NCI-H128 (cell line): ENCODE measurements around the gene CNIH1.

Experiments used
- DNase-seq: peaks from one replicate; lab custom pipeline; 2025; ENCODE audit not compliant: unreplicated experiment; lab: John Stamatoyannopoulos, UW

The CNIH1 gene

DNA sequence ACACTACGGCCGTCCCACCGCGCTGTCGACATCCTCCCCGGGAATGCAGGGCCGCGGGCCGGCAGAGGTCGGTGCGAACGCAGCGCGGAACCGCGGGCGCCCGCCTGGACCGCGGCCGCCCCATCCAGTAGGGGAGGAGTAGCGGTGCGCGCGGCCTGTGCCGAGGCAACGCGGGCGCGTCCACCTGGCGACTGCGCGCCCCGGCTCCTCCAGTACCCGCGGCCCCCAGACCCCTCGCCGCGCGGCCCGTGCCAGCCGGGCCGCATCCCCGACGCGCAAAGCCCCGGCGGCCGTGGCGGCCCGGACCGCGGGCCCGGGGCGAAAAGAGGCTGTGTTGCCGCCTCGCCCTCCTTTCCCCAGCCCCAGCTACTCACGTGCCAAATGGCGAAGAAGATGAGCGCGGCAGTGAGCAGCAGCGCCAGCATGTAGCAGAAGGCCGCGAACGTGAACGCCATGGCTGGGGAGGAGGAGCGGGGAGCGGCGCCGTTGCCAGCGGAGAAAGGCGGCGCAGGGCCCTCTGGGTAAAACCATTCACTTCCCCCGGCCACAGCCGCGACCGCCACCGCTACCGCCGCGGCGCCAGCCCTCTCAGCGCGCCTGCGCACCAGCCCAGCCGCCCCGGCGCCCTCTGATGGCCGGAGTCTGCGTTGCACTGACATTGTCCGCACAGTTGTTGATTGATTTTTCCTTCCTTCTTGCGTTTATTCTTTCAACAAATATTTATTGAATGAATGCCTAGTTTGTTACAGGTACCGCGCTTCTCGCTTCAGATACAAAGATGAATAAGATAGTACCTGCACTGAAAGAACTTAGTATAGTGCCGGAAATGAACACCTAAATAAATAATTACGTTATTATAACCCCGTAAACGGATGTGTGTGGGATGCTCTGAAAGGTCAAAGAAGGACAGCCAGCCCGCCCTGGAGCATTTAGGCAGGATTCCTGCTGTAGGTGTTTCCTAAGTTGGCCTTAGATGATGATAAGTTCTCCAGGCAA lies at the start of gene CNIH1:
Gene CNIH1, minus strand, starts transcription at position 502 of the 996 bp plus-strand sequence. Its CDS starts 47 bp downstream, at position 455.
- DNase-seq, result peak; percentile 86

DNA sequence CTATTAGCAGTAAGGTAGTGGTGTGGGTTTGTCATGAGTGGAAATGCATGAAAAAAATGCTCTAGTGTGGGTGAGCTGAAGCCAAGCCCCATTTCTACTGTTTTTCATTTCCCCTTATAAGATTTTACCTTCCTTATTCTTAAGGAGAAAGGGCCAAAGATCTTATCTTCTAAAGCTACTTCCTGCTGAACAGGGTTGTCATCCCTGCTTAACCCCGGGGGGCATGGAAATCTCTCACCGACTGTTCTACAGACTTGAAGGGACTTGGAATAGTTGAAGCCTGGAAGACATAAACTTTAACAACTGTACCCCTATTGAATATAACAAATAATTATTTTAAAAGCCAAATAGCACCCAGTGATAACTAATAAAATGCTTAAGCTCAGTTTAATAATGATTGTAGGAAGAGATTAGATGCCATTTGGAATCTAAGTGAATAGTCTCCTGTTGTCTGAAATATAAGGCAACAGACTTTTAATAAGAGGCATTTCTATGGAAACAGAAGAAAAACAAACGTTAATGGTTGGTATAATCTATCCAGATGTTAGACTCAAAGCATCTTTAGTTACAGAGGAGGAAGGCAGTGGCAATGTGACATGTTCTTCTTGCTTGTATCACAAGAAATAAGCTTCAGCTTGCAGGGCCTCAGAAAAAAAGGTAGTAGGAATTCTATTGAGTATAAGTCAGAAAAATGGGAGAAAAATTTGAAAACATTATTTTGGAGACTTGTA lies 49.4 kb upstream of the CNIH1 start:
- no peak for DNase-seq

DNA sequence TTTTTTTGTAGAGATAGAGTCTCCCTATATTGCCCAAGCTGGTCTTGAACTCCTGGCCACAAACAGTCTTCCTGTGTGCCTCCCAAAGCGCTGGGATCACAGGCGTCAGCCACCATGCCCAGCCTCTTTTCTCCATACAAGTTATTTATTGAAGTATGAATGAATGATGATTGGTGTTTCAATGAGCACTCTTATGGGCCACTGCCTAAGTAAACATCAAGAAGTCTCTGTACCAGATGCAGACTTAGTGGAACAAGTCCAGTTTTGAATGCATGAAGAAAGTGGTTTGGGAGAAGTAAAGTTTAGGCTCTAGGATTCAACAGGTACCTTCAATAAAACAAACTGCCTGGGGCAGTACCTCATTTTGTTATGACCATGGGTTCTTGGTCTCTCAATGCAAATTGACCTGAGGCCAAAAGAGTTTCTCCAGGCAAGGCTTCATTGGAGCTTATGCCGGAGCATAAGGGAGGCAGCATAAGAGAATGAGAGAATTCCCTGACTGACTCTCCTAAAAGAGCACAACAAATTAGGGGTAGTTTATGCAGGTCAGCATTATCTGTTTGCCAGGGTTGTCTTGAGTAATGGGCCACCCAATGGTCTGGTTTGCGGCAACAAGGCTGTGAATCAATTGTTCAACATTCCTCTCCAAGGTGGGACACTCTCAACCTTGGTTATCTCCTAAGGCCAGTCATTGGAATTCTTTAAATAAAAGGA lies 48.7 kb upstream of the CNIH1 start:
- no peak for DNase-seq

DNA sequence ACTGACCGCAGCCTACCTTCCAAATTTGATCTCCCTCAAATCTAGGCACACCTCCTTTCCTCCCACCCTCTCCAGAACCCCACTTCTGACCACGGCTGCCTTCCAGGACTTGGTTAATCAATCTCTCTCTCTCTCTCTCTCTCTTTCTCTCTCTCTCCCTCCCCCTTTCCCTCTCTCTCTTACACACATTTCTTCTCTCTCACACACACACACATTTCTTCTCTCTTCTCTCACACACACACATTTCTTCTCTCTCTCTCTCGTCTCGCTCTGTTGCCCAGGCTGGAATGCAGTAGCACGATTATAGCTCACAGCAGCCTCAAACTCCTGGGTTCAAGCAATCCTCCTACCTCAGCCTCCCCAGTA lies 48.1 kb upstream of the CNIH1 start:
- DNase-seq, result no peak

DNA sequence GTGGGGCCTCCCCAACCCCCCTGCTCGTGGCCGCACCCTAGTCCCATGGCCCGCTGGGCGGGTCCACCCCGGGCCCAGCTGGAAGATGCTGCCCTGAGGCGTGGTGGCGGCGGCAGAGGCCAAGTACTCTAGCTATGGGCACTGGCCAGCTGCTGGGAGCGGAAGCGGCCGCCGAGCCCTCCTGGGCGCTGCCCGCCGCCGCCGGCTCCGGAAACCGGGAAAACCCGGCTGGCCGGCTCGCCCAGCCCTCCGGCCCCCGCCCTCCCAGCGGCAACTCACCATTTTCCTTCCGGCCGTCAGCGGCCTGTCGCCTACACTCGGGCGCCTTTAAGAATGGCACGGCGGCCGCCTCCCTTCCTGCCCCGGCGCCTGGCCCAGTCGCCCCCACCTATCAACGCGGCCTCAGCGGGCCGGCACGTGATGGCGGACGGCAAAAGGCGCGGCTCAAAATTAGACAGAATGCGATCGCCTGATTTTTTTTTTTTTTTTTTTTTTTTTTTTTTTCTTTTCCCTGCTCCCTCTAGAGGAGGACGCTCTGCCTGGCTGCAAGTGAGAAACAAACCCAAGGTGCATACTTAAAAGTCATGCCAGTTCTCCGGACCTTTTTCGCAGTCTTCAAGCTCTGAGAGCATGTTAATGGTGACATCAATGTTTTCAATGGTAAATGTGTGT lies 47.6 kb upstream of the CNIH1 start, which contains the start of gene GMFB:
Gene GMFB, minus strand, starts transcription at position 335 of the 672 bp plus-strand sequence. Its CDS starts 53 bp downstream, at position 282.
- DNase-seq, result peak; percentile 63

DNA sequence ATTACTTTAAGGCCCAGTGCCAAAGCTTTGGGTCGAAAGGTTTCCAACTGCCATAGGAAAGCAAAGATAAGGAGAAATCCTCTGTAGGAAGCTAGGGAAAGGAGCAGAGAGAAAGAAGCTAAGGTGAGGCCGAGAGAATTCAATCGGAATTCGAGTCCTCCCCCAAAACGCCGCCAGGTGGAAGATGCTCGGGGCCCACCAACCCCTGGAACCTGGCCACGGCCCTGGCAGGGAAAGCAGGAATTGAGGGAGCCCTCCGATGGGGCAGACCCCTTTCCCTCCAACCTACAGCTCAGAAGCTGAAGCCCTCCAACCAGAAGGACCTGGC lies 47.1 kb upstream of the CNIH1 start:
- no peak for DNase-seq

DNA sequence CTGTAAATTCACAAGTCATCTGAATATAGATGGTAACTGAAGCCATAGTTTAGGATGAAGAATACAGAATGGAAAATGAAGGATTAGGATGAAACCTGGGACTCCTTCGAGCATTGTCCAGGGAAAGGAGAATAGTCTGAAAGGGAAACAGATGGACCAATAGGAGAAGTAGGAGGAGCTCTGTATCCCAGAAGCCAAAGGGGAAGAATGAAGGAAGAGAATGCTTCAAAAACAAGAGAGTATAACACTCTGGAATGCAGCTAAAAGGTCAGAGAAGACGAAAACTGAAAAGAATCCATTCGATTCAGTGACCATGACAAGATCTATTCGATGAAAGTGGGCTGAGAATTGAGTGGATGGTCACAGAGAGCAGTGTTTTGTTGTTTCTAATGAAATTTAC lies 46.6 kb upstream of the CNIH1 start:
- no peak for DNase-seq

DNA sequence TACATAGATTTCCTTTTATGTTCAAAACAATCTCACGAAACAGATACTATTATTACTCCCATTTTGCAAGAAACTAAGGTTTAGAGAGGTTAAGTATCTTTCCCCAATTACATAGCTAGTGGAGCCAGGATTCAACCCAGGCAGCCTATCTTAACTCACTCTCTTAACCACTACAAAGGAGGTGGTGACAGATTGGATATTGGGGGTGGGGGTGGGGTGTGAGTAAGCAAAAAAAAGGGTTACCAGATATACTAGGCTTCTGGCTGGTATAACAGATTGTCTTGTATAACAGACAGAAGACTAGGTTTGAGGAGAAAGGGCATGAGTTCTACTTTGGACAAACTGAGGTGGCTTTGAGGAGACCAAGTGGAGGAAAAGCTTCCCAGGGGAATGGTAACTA lies 45.5 kb upstream of the CNIH1 start:
- no peak for DNase-seq

DNA sequence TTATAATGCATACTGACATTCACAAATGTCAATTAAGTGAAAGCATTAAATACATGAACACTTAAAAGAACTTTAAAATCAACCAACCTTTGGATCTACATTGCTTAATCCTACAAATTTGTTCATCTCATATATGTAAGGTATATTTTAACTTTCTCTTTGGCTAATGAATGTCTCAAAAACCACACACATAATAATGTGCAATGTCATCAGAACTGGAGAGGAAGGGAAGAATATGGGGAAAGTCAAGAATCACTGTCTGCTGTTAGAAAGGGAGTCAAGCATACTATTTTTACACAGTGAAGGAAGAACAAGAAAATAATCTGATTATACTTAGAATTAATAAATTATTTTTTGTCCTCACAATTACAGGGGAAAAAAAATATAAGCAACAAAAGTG lies 42.7 kb upstream of the CNIH1 start:
- no peak for DNase-seq

DNA sequence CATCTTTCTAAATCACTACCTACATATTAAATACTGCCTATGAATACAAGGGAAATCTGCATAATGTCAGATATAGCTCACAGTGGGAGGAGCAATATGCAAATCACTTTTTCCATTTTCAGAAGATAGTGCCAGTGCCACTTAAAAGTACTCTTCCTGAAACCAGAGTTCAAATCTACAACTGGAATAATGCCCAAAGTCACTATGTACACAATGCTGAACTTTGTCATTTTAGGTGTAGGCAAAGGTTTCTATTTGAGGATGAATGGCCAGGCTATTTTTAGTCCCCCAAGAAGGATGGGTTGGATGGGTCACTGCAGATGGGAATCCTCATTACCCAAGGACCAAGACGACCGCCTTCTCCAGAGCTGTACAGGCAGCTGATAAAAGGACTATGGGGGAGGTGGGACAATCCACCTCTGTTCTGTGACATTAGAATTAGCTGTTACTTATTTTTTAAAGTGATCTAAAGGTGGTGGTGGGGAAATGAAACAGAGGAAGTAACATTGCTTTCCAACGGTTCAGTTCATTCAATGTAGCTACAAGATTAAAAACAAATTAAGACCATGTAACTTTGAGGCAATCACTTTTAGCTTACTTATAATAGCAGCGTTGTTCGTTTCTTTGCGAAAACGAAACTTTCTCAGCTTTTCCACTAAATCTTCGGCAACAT lies 42.0 kb upstream of the CNIH1 start:
- DNase-seq, result no peak

DNA sequence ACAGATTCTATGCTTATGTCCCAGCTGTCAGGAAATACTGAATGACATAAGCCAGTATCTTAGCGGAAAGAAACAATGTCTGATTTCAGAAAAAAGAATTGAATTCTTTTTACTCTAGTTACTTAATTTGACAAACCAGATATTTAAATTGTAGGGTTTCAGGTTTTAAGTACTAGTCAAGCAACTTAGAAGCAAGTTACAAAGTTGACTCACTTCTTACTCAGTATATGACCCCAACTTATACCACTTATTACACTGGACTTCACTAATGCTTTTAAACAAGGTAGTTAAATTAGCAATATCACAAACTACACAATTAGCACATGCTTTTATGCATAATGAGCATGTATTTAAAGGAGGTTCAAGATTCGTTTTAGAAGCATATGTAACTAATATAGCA lies 40.5 kb upstream of the CNIH1 start:
- no peak for DNase-seq

DNA sequence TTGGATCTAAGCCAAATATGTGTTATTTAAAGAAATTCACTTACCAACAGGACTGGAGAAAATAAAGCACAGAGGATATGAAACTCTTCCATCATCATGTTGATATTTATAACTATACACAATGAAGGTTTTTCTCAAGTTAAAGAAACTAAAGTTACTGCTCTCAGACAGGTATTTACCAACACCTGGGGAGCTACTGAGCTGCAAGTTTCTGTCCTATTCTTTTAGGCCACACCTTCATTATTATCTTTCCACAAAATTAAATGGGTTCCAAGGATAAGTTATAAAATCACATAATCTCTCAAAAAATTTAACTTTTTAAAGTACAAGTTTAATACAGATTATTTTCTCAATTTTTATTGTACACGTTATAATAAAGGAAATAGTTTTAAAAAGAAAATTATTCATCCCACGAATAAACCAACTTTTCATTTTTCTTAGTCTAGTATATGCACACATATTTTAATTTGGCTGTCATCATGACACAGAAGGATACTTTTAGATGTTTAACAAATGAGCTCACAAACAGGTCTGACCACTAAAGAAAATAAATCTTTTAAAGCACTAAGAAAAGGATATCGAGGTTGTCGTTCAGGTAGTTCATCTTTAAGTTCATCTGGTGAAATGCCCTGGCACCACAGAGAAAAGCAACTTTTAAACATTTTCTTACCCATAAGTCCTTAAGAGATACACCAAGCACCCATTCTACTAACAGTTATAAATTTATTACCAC lies 39.8 kb upstream of the CNIH1 start:
- no peak for DNase-seq

DNA sequence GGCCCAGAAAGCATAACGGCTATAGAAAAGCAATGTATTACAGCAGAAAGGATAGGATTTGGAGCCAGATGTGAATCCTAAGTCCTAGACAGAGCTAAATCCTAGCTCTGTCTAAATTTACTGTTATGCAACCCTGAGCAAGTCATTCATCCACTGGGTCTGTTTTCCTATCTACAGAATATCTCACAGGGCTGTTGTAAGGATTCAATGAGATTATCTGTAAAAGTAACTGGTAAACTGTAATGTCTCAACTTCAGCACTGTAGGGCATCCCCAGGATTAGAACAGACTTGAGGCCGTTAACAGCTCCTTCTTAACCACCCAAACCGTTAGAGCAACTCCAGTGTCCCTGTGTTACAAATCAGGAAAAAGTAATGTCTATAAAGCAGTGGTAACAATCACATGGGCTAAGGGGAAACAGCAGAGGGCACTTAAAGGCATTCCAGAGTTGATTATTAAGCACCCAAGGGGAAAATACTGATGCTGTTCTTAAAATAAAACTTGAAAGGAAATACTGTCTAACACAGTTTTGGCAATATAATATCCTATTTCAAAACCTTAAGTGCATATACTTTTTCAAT lies 37.6 kb upstream of the CNIH1 start:
- DNase-seq, result no peak

DNA sequence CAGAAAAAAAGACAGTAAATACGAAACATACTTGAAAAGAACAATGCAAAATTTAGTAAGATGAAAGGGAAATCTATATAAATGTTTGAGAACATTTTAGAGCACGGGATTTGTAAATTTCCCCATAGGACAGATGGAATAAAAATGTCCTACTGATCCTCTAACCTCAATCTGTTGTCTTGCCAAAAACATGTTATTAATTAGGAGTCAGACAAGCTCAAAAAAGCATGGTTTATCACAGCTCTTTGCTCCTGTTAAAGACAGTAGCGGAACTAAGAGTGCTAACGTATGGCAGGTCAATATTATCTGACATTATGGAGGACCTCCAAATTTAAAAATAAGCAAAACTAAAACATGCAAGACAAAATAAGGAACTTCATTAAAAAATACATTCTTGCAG lies 34.7 kb upstream of the CNIH1 start:
- no peak for DNase-seq

DNA sequence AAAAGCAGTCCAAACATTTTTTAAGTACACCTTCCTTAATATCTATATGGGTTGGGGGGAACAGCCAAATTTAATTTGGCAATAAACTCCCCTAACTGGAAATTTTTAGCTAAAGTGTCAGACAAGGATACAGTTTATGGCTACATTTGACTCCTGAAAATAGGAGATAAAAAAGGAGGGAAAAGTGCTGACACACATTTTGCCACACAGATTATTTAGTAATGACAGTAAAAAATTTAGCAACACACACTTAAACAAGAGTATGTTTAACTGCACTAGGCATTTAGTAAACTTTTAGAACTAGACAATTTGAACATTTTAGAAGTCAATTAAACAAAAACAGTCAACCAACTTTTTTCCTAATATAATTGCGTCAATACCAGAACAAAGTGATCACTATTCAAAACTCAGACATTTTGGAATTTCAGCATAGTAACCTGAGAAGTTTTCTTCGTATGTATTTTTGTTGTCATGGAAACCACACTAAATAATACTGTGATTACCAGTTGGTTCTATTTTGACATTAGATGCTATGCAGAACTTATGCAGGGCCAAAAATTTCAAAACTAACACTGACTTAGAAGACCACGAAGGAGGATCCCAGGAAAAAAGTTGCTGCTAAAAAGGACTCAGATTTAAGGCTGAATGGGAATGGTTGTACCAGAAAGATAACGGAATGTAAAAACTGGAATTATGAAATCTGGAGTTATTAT lies 34.2 kb upstream of the CNIH1 start:
- DNase-seq, result no peak

DNA sequence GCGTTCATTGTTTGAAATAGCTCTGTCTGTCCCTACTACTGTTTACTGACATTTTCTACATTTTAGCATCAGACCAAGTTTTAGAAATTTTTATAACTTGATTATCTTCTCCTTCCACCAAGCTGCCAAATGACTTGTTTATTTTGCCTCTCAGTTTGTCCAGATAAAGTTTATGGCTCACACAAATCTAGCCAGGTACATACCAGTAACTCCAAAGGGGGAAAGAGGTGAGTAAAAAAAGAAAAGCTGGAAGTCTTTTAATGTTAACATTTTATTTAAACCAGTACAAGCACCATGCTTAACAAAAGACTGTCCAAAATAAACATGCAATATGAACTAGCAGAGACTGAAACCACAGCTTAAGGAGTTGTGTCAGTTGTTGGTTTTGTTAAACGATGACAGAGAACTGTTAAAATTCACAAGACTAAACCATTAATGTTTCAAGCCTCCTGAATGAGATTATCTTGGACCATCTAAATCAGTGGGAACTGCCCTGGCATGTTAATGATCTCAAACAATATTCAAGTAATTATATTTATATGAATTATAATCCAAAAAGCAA lies 33.1 kb upstream of the CNIH1 start:
- no peak for DNase-seq

DNA sequence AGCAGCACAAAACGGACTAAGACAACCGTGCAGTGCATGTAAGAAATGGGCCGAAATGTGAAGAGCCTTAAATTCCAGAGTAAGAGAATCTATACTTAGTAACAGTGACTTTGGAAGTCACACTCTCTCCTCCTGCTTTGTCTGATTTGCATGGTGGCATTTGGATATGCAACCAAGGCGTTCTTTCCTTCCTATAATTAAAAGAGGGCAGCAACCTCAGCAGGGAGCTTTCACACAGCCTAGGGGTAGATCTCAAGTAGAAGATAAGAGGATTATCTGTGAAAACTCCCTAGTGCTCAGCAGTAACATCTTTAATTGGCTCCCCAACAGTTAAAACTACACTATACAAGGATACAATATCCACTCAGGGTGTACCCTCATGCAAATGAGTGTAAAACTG lies 31.1 kb upstream of the CNIH1 start:
- DNase-seq, result no peak

DNA sequence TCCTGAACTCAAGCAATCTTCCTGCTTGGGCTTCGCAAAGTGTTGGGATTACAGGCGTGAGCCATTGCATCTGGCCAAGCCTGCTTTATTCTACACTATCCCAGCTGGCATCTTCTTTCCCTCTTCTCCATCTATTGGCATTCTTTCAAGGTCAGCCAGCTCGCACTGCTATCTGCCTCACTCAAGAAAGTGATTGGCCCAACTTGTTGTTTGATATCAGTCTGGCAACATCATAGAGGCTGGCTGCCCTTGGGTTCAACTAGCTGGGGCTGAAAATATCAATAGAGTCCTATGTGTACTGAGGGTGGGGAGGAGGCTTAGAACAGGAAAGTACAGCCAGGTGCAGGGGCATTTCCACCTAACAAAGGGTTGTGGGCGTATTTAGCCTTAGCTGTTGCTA lies 30.5 kb upstream of the CNIH1 start:
- DNase-seq, result no peak

DNA sequence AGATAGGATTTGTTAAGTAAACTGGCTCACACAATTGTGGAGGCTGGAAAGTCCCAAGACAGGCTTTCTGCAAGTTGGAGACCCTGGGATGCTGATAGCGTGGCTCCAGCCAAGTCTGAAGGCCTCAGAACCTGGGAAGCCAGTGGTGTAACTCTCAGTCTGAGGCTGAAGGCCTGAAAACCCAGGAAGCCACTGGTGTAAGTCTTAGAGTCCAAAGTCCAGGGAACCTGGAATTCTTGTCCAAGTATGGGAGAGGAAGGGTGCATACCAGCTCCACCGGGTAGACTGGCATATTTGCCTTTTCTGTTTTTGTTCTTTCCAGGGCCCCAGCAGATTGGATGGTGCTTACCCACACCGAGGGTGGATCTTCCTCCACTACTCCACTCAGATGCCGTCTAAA lies 29.5 kb upstream of the CNIH1 start:
- DNase-seq, result no peak
